Upper lobe of left lung (tissue), 4 donors: ENCODE data around the gene RPUSD3.

Source experiments
- CTCF ChIP-seq, 6 experiments: fragments of 450-650 bp in 4 of 6; fragments of 200-600 bp in 2 of 6; sonication (generic) in 2 of 6; IDR thresholded peaks; one replicate each; pipeline ENCODE4 v1.5.1; 2016 to 2019; ENCODE audit warnings: antibody characterized with exemption in 6 of 6
- POLR2AphosphoS5 ChIP-seq, 2 donors: sonication (generic); formaldehyde crosslinking; IDR thresholded peaks; one replicate each; pipeline ENCODE4 v1.5.1; 2017; ENCODE audit warnings: antibody characterized with exemption in 2 of 2

DNA sequence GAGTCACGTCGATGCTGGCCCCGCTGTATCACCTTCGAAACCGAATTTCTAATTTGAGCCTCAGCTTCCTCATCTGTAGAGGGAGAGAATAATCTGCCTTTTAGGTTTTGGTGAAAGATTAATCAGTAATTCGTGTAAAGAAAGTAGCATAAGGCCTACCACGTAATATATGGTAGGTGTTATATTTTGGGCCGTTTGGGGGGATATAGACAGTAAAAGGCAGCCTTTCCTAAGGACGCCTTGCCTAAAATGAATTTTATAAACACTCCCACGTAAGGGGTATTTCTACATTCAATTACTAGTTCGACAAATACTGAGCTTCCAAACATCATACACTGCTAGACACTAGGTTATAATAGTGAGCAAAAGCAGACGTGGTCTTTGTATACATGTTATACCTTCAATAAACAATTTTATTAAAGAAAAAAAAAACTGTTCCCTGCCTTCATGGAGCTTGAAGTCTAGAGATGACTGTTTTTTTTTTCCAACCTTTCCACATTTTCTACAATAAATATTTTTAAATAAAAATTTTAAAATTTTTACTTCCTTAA is 47.3 kb upstream of the RPUSD3 start:
- TF ChIP-seq POLR2AphosphoS5 (IDR thresholded peaks at IDR 0.05), result no peak
- no peak for TF ChIP-seq CTCF (IDR thresholded peaks at IDR 0.05)
